Measurements from ENCODE around the gene SIN3B.

The SIN3B gene

DNA sequence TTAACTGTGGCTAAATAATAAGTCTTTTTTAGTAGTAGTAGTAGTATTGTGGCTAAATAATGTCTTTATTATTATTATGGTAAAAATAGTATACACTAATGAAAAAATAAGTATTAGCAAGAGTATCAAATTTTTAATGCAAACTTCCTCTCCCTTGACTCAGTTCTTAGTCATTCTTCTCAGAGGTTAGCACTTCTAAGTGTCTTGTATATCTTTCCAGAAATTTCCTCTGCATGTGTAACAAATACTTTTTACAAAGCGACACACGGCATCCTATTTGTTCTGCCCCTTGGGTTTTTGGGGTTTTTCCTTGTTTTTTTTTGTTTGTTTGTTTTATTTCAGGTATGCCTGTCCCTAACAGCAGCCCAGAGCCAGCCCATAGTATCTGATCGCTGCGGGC lies 20.9 kb downstream of the SIN3B start:
- TF ChIP-seq CTCF (IDR thresholded peaks at IDR 0.05; ENCODE audit: low read depth, low read length): no peak
- in situ Hi-C loops (cut with HindIII; ENCODE audit: low sequenced_read_pairs): no loop called here
- H3K4me3 ChIP-seq (ENCODE audit: low read depth, low read length): no peak overlapping the region
- DNase-seq (ENCODE audit: low read depth, low spot score): peak; percentile 40

GRCh38 chr19:16851031-16851712 lies 22.0 kb downstream of the SIN3B start:
- no peak overlapping the region for H3K4me3 ChIP-seq (ENCODE audit: low read depth, low read length)
- peak; percentile 47 for DNase-seq (ENCODE audit: low read depth, low spot score)
- no peak for TF ChIP-seq CTCF (IDR thresholded peaks at IDR 0.05; ENCODE audit: low read depth, low read length)
- in situ Hi-C loops (cut with HindIII; ENCODE audit: low sequenced_read_pairs): no loop called here

- in situ Hi-C loops (cut with HindIII; ENCODE audit: low sequenced_read_pairs): no loop called here
- no peak for TF ChIP-seq CTCF (IDR thresholded peaks at IDR 0.05; ENCODE audit: low read depth, low read length)
Measured at GRCh38 chr19:16853066-16853465, 23.9 kb downstream of the SIN3B start.

DNA sequence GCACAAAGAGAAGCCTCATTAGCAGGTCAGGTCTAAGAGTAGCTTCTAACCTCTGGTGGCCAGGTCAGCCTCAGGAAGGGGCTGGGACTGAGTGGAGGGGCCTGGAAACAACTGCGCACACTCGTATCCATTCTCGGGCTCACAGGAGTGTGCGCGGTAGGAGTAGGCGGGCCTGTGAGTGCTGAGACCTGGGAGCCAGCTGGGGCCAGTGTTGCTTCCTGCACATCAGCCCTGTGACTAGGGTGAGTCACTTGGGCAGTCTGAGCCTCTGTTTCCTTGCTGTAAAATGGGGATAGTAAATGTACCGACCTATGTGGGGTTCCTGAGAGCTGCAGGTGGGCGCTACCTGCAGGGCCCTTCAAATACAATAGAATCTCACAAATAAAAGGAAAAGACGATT lies 26.9 kb downstream of the SIN3B start:
- no peak for TF ChIP-seq CTCF (IDR thresholded peaks at IDR 0.05; ENCODE audit: low read depth, low read length)
- no peak for DNase-seq (ENCODE audit: low read depth, low spot score)
- in situ Hi-C loops (cut with HindIII; ENCODE audit: low sequenced_read_pairs): no loop called here
- no peak overlapping the region for H3K4me3 ChIP-seq (ENCODE audit: low read depth, low read length)

More at GRCh38 chr19:16853066-16853465, 23.9 kb downstream of the SIN3B start:
- DNase-seq (ENCODE audit: low read depth, low spot score): no peak
- no peak overlapping the region for H3K4me3 ChIP-seq (ENCODE audit: low read depth, low read length)

DNA sequence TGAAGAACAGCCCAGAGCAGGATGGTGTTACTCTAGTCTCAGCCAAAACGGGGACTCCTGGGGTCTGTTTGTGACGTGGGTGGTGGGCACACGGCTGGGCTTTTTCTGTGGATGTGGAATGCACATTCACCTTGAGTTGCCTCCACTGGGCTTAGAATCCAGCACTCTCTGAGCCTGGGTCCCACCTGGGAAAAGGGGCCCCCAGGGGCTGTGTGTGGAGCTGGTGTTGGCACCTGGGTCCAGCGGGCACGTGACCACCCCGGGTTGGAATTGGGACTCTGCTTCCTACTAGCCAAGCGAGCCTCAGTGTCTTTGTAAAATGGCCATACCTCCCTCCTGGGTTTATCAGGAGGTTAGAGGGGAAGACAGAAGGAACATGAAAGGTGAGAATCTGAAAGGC lies 30.4 kb downstream of the SIN3B start:
- H3K4me3 ChIP-seq (ENCODE audit: low read depth, low read length): no peak overlapping the region
- DNase-seq (ENCODE audit: low read depth, low spot score): no peak
- in situ Hi-C loops (cut with HindIII; ENCODE audit: low sequenced_read_pairs): no loop called here
- no peak for TF ChIP-seq CTCF (IDR thresholded peaks at IDR 0.05; ENCODE audit: low read depth, low read length)

DNA sequence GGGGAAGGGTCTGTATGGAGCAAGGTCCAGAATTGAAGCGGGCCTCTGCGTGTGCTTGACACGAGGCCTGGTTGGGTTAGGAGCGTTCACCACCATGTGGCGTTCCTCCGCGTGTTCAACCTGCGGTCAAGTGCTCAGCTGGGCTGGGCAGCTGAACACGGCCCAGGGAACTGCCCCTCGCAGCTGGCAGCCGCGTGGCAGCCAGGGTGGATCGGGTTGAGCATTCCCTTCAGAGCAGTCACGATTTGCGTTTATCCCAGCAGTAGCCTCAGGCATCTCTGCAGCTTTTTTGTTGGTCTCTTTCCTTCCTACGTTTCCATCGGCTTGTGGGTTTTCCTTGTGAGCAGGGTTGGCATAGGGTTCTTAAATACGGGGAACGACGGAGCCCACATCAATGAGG lies 30.9 kb downstream of the SIN3B start:
- H3K4me3 ChIP-seq (ENCODE audit: low read depth, low read length): no peak overlapping the region
- TF ChIP-seq CTCF (IDR thresholded peaks at IDR 0.05; ENCODE audit: low read depth, low read length): no peak
- no peak for DNase-seq (ENCODE audit: low read depth, low spot score)
- in situ Hi-C loops (cut with HindIII; ENCODE audit: low sequenced_read_pairs): no loop called here
